PC-3 (cell line): ENCODE results near the gene SWT1.

Experiments used
- CTCF ChIP-seq: fragments of 300-600 bp; sonication (generic); conservative IDR thresholded peaks from 2 replicates; pipeline ENCODE4 v1.5.1; 2017; ENCODE audit warnings: antibody characterized with exemption, low read depth, mild to moderate bottlenecking, low read length
- EZH2phosphoT487 ChIP-seq: fragments of 300-600 bp; sonication (generic); IDR thresholded peaks from 2 replicates; pipeline ENCODE4 v1.6.1; 2018; ENCODE audit warnings: mild to moderate bottlenecking, antibody characterized with exemption, low read length, borderline replicate concordance

- TF ChIP-seq CTCF, result no peak
- TF ChIP-seq EZH2phosphoT487, result no peak
Measured at GRCh38 chr1:185162491-185162890, 5.5 kb downstream of the SWT1 start.
